Choroid plexus epithelial cell (primary cell): ENCODE measurements around the gene CCER1.
A peak's percentile ranks its signal among the peaks of the same experiment; 100 is the strongest.

Experiments used
- DNase-seq: peaks from one replicate; pipeline ENCODE4 v3.0.0-alpha.2; 2010; ENCODE audit warnings: low read depth
- H3K4me3 ChIP-seq: 2 replicates; pipeline ENCODE4 v1.5.1; 2011; ENCODE audit warnings: low read depth, mild to moderate bottlenecking, control low read depth, low read length, moderate library complexity
- TF ChIP-seq, protein P1 (sequence below): conservative IDR thresholded peaks from 2 replicates; pipeline ENCODE4 v1.5.1; 2011; ENCODE audit warnings: low read depth, mild to moderate bottlenecking, control low read depth, inconsistent platforms, low read length, moderate library complexity

Gene CCER1

DNA sequence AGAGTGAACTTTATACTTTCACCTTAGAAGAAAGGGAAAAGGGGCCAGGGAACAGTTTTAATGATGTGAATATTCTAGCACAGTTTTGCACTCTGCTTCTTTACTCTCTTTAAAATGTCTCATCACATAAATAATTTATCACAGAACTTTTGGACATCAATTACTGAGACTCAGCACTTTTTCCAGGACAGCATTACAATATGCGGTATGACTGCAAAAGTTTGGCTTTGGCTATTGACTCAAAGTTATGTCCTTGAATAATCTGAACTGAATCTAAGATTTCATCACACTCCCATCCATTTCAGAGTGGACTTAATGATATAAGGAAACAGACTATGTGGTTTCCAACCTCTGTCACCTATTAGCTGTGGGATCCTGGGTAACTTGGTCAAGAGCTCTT, 11.7 kb downstream of the CCER1 start:
- H3K4me3 ChIP-seq: no peak overlapping the region
- no peak for DNase-seq
- TF ChIP-seq, protein P1, sequence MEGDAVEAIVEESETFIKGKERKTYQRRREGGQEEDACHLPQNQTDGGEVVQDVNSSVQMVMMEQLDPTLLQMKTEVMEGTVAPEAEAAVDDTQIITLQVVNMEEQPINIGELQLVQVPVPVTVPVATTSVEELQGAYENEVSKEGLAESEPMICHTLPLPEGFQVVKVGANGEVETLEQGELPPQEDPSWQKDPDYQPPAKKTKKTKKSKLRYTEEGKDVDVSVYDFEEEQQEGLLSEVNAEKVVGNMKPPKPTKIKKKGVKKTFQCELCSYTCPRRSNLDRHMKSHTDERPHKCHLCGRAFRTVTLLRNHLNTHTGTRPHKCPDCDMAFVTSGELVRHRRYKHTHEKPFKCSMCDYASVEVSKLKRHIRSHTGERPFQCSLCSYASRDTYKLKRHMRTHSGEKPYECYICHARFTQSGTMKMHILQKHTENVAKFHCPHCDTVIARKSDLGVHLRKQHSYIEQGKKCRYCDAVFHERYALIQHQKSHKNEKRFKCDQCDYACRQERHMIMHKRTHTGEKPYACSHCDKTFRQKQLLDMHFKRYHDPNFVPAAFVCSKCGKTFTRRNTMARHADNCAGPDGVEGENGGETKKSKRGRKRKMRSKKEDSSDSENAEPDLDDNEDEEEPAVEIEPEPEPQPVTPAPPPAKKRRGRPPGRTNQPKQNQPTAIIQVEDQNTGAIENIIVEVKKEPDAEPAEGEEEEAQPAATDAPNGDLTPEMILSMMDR: no peak

DNA sequence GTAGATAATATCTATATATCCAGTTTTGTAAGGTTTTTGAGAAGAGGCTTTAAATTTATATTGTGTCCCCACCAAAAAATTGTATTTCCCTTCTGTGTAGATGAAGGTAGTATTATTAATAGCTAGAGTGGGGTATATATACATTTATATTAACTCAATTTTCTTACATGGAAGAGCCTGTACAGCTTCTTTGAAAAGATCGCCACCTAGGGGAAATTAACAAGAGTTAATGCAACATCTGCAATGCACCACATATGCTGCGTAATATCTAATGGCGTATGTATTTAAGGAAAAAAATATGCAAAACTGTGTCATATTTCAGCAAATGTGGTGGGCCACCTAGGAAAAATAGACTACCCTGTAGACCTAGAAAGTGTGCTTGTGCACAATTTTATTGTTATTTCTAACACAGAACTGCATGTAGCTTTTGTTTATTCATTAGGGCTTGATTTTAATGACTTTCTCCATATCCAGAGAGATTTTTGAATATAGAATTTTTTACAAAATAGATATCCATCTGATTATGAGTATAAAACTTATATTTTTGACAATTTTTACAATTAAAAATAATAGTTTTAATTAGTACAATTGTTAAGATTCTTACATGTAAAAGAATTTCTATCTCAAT, 14.0 kb downstream of the CCER1 start:
- peak; percentile 85 for DNase-seq
- H3K4me3 ChIP-seq: no peak overlapping the region
- TF ChIP-seq, protein P1: peak; percentile 71

DNA sequence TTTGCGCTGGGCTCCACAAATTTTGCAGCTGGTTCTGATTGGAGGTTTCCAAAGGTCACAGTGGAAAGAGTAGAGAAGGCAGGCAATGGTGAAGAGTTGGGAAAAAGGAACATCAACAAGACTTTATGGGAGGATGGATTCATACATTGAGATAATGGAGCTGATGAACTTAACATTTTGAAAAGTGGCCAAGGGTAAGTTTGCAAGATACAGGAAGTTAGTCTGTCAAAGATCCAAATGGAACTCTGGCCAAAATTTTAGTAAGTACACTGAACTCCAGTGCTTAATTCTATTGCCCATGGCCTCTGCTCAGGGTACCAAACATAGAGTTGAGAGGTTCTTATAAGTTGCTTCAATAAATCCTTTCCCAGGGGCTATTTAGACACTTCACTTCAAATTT, 15.6 kb downstream of the CCER1 start:
- no peak overlapping the region for H3K4me3 ChIP-seq
- TF ChIP-seq, protein P1: no peak
- DNase-seq: peak; percentile 34

DNA sequence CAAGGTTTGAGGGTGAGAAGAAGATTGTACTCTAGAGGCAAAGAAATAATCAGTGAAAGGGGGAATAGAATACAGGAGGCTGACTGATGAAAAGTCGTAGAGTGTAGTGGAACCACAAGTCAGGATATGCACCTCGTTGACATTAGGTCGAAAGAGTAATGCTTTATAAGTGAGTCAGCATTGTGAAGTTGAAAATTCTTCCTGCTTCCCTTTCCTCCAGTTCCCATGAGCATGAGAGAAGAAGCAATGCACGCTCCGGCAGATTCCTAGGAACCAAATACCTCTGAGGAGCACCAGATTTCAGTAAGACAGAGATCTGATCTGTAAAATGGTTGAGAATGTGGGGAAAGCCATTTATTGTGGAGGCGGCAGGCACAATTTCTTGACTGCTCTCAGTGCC, 16.5 kb downstream of the CCER1 start:
- peak; percentile 84 for DNase-seq
- no peak overlapping the region for H3K4me3 ChIP-seq
- TF ChIP-seq, protein P1: no peak

DNA sequence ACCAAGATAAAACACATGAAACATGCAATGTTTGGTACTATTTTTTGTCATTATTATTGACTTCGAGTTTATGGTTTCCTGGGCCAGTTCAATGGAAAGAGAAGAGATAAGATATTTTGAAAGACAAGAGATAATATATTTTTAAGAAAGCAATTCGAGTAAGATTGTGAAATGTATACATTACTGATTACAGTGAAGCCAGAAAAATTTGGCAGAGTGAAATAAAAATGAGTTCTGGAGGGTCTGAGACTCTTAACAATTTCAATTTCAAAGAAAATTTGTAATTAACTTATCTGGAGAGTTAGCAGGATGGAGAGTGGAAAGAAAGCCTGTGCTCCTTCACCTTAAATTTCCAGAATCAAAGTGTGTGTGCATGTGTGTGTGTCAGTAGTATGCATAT, 17.3 kb downstream of the CCER1 start:
- H3K4me3 ChIP-seq: no peak overlapping the region
- no peak for DNase-seq
- TF ChIP-seq, protein P1: no peak

DNA sequence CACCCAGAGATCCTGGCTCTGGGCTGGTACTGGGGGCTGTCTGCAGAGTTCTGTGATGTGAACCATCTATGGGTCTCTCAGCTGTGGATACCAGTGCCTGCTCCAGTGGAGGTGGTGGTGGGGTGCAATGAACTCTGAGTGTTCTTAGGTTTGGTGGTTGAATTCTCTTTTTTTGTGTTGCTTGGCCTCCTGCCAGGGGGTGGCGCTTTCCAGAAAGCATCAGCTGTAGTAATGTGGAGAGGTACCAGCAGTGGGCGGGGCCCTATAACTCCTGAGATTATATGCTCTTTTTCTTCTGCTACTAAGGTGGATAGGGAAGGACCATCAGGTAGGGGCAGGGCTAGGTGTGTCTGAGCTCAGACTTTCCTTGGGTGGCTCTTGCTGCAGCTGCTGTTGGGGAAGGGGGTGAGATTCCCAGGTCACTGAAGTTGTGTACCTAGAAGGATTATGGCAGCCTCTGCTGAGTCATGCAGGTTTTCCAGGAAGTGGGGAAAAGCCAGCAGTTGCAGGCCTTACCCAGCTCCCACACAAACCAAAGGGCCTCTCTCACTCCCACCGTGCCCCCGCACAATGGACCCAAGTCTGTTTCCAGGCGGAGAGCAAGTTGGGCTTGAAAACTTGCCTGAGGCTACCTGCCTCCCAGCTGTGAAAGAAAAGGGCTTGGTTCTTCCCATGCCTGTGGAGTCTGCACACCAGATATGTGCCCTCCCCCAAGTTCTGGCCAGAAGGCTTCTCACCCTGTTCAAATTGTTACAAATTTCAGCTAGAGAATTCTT, 18.6 kb downstream of the CCER1 start:
- no peak overlapping the region for H3K4me3 ChIP-seq
- no peak for DNase-seq
- TF ChIP-seq, protein P1: no peak

DNA sequence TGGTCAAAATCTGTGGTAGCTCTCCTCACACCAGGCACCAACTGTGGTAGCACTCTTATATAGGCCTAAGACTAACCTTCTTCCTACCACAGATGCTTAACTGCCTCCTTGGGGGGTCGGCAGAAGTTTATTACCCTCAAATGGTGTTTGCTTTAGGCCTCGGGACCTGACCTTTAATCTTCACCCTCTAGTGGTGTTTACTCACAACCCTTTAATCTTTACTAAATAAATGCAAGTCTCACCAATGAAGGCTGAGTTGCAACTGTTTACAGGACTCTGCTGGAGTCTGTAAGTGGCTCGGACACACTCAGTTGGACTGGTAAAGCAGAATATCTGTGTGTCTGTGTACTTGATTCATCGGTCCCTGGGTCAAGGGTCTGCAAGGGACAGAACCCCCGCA, 29.4 kb downstream of the CCER1 start:
- no peak for DNase-seq
- TF ChIP-seq, protein P1: no peak
- no peak overlapping the region for H3K4me3 ChIP-seq
